HTERT RPE-1 (cell line): Measurements from ENCODE around the gene ICAM2.
"Not testable (repeated sequence)": the region's sequence is repeated elsewhere in the genome, so short reads cannot be mapped to it uniquely, and the experiment has no call there.

Source experiments
- in situ Hi-C: fragments of 300-500 bp; cut with MboI; formaldehyde crosslinking; loops from 4 replicates; pipeline ENCODE4 v1.14.3; 2020; ENCODE audit warnings: low sequenced_read_pairs

The ICAM2 gene

GRCh38 chr17:63998050-63998720, 22.2 kb downstream of the ICAM2 start, which contains the start of gene PRR29:
PRR29 (plus strand) TSS chr17:63998351; CDS start chr17:63998365, 14 bp downstream.
- in situ Hi-C loops = no loop called here

- in situ Hi-C loops = no loop called here
Observed at GRCh38 chr17:63997341-63998048, 22.9 kb downstream of the ICAM2 start.

GRCh38 chr17:63996430-63997182, 23.8 kb downstream of the ICAM2 start:
- in situ Hi-C loops = no loop called here

- in situ Hi-C loops = no loop called here
Observed at GRCh38 chr17:63995626-63996025, 24.8 kb downstream of the ICAM2 start.

- in situ Hi-C loops = no loop called here
Observed at GRCh38 chr17:63993368-63993985, 27.0 kb downstream of the ICAM2 start.

GRCh38 chr17:63991611-63992010, 28.8 kb downstream of the ICAM2 start:
- in situ Hi-C loops = no loop called here

- in situ Hi-C loops = no loop called here
Observed at GRCh38 chr17:63989622-63990345, 30.6 kb downstream of the ICAM2 start.

GRCh38 chr17:63988741-63989621, 31.5 kb downstream of the ICAM2 start:
- in situ Hi-C loops = no loop called here

- in situ Hi-C loops = no loop called here
Observed at GRCh38 chr17:63988127-63988478, 32.3 kb downstream of the ICAM2 start.

GRCh38 chr17:63987221-63988126, 33.0 kb downstream of the ICAM2 start:
- in situ Hi-C loops = no loop called here

GRCh38 chr17:63986821-63987220, 33.6 kb downstream of the ICAM2 start:
- in situ Hi-C loops = no loop called here

GRCh38 chr17:63985387-63986140, 34.9 kb downstream of the ICAM2 start:
- in situ Hi-C loops = no loop called here

- in situ Hi-C loops = no loop called here
Observed at GRCh38 chr17:63984651-63985386, 35.6 kb downstream of the ICAM2 start.

- in situ Hi-C loops = no loop called here
Observed at GRCh38 chr17:63984236-63984635, 36.2 kb downstream of the ICAM2 start.

- in situ Hi-C loops = no loop called here
Observed at GRCh38 chr17:63983320-63983719, 37.1 kb downstream of the ICAM2 start.

GRCh38 chr17:63982641-63983040, 37.8 kb downstream of the ICAM2 start:
- in situ Hi-C loops = not testable (repeated sequence)
